Astrocyte (in vitro differentiated cells and primary cell): ENCODE results near the gene TEAD1.

Experiments
- EZH2 ChIP-seq: IDR thresholded peaks from 2 replicates; pipeline ENCODE4 v1.6.1; 2012; ENCODE audit warnings: mild to moderate bottlenecking, low read length, inconsistent platforms; ENCODE audit not compliant: insufficient read depth
- TF ChIP-seq, protein P1 (sequence below): IDR thresholded peaks from 2 replicates; pipeline ENCODE4 v1.5.1; 2011; ENCODE audit warnings: low read depth, mild to moderate bottlenecking, inconsistent platforms, low read length, moderate library complexity; ENCODE audit not compliant: insufficient read depth

DNA sequence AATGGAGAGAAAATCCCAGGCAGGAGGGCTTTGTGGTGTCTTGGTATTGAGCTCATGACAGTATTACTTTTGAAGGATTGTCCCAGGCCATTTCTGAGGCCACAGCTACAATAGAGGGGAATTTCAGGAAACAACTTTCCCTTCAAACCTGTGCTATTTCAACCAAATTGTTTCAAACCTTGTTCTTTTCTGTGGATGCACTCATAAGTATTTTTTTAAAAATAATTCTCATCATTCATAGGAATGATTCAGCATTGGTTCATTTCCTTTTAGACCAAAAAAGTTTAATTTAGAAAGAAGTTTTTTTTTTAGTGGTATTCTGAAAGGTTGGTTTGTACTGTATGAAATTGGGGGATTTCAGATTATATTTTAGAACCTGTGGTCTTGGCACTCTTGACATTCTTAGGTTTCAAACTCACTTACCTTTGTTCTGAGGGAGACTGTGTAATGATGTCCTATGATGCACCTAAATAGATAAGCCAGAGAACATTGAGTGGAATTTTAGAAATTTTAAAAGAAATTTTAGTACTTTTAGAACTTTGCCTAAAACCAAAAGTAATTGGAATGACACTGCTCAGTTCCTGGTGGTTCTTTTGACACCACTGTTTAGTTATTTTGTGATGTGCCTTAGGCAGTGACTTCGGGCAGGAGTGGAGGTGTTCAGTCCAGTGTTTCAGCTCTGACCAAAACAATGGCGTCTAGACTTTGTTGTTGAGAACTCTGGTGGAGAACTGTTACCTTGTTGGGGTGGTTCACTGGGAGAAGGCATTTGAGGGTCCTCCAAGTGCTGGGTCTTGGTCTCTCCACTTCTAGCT is 12.2 kb downstream of the TEAD1 start:
- TF ChIP-seq, protein P1, sequence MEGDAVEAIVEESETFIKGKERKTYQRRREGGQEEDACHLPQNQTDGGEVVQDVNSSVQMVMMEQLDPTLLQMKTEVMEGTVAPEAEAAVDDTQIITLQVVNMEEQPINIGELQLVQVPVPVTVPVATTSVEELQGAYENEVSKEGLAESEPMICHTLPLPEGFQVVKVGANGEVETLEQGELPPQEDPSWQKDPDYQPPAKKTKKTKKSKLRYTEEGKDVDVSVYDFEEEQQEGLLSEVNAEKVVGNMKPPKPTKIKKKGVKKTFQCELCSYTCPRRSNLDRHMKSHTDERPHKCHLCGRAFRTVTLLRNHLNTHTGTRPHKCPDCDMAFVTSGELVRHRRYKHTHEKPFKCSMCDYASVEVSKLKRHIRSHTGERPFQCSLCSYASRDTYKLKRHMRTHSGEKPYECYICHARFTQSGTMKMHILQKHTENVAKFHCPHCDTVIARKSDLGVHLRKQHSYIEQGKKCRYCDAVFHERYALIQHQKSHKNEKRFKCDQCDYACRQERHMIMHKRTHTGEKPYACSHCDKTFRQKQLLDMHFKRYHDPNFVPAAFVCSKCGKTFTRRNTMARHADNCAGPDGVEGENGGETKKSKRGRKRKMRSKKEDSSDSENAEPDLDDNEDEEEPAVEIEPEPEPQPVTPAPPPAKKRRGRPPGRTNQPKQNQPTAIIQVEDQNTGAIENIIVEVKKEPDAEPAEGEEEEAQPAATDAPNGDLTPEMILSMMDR, result no peak
- TF ChIP-seq EZH2, result no peak
